GM18873 (cell line): ENCODE results near the gene MYO10.
"Not testable (repeated sequence)": the region's sequence is repeated elsewhere in the genome, so short reads cannot be mapped to it uniquely, and the experiment has no call there.

Experiments
- ATAC-seq: cut with Tn5 transposase; IDR thresholded peaks from one replicate; pipeline ENCODE4 v1.9.1; 2021; ENCODE audit warnings: mild to moderate bottlenecking, moderate library complexity, moderate number of reproducible peaks; ENCODE audit not compliant: unreplicated experiment, low FRiP score

MYO10 gene

DNA sequence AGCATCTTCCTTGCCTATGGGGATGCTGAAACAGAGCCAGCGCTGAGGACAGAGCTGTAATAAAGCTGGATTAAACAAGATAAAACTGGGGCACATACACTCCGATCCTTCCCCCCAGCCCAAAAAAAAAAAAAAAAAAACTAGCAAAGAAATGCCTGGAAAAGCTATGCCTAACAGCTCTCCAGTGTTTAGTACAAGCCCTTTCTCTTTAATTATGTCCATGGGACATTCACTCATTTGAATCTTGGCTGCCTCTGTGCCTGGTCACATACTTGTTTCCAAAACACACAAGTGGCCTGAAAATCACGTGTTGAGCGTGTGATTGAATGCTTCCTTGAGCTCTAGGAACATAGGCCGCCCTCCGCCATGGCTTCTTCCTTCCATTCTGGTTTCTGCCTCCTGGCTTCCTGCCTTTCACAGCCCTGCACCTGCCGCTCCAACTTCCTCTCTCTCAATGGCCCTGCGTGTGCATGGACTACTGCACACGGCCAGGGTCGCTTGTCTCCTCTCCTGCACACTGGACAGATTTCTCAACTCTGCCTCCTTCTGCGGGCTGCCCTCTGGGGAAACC lies 208.2 kb downstream of the MYO10 start:
- ATAC-seq = no peak

DNA sequence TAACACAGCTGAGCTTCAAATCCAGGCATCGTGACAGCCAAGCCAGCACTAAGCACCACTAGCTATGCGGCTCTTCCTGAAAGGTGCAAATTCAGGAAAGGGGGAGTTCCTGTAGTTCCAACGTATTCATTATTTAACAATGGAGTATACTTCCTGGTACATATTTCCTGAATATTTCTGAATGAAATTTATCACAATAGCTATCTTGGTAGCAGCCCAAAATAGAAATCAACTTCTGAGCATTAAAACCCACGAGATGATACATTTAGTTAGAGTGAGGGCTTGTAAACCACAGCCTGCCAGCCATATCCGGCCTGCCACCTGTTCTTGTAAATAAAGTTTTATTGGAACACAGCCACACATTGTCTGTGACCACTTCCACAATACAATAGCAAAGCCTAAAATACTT lies 209.5 kb downstream of the MYO10 start:
- ATAC-seq = no peak

DNA sequence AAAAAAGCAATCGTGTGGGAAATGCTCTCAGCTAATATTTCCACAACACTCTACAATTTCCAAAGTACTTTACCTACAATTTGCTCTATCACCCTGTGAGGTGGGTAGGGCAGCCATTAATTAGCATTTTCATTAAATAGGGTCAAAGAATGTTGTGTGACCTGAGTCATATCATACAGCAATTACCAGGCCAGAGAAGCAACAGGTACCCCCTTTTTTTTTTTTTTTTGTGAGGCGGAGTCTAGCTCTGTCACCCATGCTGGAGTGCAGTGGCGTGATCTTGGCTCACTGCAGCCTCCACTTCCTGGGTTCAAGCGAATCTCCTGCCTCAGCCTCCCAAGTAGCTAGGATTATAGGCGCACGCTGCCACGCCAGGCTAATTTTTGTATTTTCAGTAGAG lies 210.5 kb downstream of the MYO10 start:
- no peak for ATAC-seq

DNA sequence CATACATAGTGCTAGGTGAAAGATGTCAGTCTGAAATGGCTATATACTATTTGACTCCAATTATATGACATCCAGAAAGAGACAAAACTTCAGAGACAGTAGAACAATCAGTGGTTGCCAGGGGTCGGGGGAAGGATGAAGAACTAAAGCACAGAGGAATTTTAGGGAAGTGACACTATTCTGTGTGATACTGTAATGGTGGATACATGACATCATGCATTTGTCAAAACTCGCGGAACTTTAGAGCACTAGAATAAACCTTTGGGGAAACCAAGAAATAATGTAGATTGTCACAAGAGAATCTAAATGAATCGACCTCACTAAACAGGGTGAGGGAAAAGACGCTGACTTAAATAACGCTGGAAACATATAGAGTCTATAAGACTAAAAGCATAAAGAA lies 212.3 kb downstream of the MYO10 start:
- ATAC-seq = no peak

DNA sequence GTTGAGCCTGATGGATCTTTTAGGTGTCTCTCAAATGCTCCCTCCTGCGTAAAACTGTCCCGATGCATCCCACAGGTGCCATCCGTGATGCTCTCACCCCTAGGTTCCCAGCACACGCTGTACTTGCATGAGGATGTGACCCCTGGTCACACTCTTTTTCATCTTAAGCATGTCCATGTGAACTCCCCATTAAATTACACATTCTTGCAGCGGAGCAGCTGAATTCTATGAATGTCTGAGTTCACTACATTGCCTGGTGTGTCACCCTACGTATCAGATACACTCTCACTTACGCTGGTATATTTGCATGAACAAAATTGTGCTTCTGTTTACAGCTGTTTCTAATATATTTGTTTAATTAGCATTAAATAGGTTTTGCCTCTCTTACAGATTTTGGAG lies 214.0 kb downstream of the MYO10 start:
- ATAC-seq = no peak

DNA sequence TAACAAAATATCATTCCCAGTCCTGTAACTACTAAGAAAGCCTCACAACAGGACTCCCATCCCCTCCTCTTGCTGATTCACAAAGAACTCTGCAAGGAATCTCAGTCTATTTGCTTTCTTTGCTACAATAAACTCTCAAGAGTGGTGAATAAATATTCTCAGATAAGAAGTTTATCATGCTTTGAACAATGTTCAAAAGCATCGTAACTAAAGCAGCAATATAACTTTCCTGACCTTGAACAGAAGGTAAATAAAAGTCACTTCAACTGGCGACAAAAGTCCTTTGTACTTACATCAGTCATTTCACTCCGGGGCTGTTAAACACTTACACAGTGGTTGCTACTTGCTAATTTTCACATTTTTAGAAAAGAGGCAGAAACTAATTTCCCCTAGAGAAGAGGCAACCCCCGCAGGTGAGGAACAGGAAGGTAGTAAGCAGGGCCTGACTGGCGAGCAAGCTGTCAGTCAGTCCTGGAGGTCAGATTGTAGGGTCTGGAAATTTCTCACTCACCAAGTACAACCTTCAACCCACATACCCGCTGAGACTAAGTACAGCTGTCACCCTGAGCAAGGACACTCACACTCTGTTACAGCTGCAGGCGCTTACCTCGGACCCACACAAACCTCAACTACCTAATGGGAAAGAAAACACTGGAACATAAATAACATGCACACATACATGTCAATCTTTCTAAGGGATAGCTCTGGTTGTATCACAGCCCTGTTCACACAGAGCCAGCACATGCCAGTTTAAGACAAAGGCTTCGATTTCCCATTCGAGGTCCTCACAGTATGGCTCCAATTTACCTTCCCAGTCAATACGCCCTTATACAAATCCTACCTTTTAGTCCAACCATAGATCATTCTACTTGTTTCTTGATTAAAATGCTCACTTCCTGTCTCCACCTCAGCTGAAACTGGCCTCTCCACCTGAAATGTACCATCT lies 214.7 kb downstream of the MYO10 start:
- ATAC-seq = no peak

DNA sequence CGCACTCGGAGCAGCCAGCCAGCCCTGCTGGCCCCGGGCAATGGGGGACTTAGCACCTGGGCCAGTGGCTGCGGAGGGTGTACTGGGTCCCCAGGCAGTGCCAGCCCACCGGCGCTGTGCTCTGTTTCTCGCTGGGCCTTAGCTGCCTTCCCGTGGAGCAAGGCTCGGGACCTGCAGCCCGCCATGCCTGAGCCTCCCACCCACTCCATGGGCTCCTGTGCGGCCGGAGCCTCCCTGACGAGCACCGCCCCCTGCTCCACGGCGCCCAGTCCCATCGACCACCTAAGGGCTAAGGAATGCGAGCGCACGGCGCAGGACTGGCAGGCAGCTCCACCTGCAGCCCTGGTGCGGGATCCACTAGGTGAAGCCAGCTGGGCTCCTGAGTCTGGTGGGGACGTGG lies 218.1 kb downstream of the MYO10 start:
- not testable (repeated sequence) for ATAC-seq

DNA sequence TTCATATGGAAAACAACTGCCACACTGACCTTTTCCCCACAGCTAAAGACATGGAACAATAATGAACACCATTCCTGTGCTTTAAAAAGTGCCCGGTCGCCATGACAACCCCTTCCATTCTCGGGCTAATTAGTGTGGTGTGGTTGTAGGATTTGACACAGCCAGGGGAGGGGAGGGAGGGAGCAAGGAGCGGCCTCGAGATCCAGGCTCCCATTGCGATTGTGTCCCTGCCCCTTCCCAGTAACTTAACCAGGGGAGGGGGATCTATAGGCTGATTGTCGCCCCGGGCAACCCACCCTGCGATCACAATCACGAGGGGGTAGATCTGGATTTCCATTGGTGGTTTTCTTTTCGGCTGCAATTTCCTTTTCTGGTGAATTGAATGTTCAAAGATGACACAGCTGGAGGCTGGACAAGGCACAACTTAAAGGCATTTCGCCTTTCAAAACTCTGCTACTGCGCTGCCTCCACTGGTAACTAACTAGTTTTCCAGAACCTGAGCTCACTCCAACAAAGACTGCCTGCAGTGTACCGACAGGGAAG lies 222.6 kb downstream of the MYO10 start:
- ATAC-seq = no peak

DNA sequence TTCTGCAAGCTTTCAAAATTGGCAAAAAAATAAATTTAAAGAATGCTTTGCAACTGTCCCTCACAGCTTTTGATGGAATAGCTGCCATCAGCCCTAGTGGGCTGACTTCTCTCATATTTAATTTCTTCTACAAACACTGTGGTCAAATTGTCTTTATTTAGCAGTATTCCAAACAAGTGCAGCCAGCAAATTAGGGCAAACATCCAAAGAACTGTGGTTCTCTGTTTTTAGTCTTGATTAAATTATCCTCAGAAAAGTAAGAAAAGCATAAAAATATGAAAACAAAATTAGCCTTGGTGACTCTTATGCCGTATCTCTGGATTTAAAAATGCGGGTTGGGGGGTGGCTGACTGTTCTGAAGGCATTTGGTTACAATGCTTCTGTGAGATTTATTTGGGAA lies 223.5 kb downstream of the MYO10 start:
- no peak for ATAC-seq

DNA sequence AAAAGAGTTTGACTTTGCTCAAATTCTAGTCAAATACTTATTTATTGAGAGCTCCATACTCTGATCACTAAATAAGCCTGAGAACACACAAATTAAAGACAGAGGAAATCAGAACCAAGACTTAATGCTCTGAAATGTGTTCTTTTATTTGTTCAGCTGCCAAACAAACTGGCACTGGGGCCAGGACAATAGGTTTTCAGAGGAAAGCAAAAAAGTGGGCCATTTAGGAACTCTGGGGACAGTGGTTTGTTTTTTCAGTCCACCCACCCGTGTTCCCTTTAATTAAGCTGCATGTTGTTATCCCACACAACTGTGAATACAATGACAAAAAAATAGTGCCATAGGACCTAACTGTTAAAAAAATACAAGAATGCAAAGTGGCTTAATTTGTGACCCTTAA lies 223.9 kb downstream of the MYO10 start:
- ATAC-seq = no peak

DNA sequence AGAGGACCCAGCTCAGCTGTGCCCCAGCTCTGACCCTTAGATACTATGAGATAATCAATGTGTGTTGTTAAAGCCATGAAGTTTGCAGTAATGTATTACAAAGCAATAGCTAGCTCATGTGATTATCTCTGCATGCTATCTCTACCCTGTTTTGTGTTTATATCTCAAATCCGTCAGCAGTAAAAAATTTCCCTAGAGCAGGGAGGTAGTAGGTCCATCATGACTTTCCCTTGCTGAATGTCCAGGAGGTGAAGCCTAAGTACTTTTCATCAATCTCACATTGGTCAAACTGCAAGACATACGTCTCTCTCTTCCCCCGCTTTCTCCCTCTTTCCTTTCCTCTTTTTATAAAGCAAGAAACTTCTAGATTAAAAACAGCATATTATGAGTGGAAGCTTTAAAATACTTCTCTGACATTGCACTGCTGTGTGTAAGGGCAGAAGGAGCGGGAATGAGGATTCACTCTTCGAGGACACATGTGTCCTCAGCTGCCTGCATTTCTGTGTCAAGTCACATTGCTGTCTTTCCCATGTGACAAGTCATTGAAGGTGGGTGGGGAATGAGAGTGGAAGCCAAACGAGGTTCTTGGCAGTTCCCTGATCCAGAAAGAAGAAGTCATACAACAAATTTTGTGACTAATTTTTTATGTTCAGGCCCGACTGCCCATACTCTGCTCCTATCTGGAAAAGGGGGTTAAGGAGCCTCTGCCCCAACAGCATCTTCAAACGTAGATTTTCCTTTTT lies 226.2 kb downstream of the MYO10 start:
- ATAC-seq = no peak

DNA sequence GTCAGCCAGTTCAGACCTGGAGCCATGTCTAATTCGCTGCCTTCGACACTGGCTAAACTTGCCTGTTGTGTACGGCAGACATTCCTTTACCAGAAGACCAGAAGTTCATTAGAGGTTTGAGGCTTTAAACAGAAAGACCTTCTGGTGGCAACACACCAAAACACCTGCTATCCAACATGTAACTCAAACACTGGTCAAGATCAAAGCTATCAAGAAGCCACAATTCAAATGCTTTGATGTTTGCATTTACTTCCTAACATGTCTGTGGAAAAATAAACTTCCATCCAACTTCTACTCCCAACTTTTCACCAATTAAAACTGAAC lies 228.3 kb downstream of the MYO10 start:
- no peak for ATAC-seq

DNA sequence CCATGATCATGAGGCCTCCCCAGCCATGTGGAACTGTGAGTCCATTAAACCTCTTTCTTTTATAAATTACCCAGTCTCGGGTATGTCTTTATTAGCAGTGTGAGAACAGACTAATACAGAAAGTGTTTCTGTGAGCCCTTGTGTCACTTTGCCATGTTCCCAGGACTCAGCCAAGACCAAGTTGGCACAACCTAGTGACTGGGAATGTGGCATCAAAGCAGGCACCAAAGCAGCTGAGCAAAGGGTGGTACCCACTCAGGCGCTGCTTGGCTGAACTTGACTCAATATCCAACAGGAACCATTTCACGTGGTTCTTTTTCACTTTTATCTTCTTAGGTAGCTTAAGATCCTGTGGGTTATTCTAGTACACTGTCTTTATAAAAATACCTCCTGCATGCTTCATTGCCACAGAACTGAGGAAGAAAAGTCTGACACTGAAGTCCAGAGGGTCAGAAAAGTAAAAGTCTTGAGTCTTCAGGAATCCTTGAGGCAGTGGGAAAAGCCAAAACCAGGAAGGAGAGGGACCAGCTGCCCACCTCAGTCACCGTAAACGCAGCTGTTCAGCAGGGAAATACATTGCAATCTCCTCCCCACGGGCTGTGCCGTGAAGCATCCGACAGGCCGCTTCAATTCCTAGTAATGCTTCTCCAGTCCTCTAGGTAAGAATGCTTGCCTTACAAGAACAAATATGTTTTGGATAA lies 228.8 kb downstream of the MYO10 start:
- ATAC-seq = no peak

DNA sequence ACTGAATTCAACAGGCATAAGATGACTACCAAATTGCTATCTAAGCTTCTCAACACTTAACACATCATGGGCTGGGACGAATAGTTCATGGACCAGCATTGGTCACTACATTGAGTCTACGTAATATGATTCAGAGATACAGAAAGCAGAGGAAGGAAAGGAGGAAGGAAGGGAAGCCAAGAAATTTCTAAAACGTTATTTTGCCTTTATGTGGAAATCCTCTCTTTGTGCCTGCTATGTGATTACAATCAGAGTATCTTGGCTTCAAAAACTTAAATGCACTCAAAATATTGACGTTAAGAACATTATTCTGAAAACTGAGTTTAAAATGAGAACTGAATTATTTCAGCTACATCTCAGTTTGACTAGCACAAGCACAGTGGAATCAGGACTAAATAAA lies 231.1 kb downstream of the MYO10 start:
- ATAC-seq = no peak

DNA sequence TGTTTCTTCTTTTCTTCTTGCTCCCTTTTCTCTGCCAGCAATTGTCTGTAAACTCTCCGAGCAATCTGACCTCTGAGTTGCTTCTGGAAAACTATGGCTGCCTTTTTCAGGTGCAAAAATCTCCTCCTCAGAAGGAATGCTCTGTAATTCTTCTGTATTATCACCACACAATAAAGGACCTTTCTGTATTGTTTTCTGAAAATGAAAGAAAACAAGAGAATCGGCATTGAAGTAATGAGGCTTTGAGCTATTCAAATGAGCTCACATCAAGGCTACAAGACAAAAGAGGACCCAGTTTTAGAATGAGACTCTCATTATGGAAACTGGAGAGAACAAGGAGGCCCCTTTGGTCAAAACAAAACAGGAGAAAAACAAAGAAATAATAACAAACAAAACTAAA lies 233.1 kb downstream of the MYO10 start:
- ATAC-seq = no peak

DNA sequence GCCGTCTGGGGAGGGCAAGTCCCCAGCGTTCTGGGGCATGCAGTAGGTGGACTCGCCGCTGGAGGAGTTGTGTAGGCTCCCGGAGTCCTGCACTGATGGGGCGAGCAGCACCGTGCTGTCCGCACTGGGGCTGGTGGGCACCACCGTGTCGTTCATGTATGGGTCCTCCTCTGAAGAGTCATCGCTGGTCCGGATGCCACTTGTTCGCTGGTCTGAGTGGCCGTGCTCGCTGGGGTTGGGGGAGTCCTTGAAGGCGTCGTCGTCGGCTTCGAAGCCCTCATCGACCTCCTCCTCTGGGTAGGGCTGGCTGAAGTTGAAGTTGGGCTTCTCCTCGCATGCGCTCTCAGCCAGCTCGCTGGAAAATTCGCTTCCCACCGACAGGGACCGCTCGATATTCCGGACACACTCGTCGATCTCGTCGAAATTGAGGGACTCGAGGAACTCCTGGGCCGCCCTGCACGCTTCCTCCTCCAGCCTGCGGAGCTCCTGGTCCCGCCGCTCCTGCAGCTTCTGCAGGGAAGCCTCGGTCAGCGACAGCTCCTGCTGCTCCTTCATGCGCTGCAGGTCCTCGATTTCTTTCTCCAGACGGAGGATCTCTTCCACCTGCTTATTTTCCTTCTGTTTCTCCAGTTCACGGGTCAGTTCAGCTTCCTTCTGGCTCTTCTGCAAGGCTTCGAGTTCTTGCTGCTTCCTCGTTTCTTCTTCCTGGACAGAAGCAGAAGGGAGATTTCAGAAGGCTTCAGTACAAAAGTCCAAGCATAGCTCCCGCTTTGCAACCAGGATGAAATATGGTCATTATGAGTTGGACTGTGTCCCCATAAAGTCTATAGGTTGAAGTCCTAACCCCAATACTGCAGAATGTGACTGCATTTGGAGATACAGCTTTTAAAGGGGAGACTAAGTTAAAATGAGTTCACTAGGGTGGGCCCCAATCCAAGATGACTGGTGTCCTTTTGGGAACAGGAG lies 234.7 kb downstream of the MYO10 start:
- ATAC-seq = no peak

DNA sequence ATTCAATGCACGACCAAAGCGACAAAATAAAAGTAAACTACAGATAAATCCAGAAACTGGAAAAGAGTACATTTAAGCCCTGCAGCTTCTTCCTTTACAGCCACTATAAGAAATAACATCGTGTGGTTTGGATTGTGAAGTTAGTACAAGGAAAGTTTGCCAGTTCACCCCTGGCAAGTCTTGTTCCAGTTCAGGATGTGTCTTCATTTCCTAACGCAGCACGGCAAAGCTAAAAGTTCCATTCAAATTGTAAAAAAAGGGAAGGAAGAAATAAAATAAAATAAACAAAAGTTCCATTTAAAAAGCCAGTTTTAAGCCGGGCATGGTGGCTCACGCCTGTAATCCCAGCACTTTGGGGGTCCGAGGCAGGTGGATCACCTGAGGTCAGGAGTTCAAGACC lies 236.0 kb downstream of the MYO10 start:
- no peak for ATAC-seq

DNA sequence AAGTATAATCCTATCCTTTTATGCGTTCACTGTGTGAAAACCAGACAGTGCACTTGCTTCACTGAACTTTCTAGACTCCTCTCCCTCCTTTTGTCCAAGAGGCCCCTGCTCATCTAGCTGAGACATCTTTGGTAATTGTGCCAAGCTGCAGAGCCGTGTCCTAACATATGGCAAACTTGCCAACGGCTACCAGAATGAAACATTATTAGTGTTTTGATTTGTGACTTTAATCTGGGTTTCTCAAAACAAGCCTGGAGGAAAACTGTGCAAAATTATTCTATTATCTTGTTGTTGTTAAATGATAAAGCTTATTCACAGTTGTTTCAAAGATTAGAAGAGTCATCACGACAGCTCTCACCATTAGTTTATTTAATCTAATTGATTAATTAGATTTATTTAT lies 240.3 kb downstream of the MYO10 start:
- ATAC-seq = no peak

DNA sequence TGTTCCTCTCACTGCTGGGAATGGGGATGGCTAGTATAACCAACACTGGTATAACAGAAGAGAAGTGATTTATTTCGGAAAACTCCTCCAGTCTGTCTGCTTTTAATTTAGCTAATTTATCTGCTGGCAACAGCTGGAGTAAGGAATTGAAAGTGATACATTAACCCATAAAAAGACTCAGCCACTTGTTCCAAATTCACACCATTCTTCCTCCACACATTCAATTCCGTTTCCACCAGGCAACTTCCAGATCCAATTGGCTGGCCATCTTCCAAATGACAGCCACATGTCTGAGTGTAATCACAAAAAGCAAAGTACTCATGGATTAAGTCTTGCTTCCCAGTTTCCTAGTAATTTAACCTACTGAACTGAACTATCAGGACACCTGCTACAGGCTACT lies 242.2 kb downstream of the MYO10 start:
- no peak for ATAC-seq

DNA sequence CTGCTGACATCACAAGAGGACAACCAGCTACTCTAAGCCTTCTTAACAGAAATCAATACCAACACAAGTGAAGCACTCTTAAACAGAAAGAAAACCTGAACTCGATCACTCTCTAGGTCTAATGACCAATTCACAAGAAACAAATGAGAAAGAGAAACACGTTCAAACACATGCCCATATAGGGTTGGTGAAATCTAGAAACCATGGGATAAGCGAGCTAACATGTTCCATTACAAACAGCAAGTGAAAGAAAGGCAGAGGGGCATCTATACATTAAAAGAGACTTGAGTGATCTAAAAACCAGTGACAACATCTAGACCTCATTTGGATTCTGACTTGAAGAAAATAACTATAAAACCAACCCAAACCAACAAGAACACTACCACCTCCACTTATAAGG lies 244.4 kb downstream of the MYO10 start:
- ATAC-seq = no peak
